Testis (tissue), 2 donors: Measurements from ENCODE around the gene ATP6V1B1.

Source experiments
- POLR2A ChIP-seq: fragments of 450-650 bp; IDR thresholded peaks from one replicate; pipeline ENCODE4 v1.6.1; 2017; ENCODE audit warnings: antibody characterized with exemption, mild to moderate bottlenecking, moderate library complexity
- TF ChIP-seq, protein P1 (sequence below), 3 experiments: fragments of 450-650 bp in 2 of 3; fragments of 200-600 bp in 1 of 3; sonication (generic) in 1 of 3; IDR thresholded peaks; one replicate each; pipeline ENCODE4 v1.5.1; 2016 to 2019; ENCODE audit warnings: antibody characterized with exemption in 3 of 3, mild to moderate bottlenecking in 2 of 3, moderate library complexity in 1 of 3

DNA sequence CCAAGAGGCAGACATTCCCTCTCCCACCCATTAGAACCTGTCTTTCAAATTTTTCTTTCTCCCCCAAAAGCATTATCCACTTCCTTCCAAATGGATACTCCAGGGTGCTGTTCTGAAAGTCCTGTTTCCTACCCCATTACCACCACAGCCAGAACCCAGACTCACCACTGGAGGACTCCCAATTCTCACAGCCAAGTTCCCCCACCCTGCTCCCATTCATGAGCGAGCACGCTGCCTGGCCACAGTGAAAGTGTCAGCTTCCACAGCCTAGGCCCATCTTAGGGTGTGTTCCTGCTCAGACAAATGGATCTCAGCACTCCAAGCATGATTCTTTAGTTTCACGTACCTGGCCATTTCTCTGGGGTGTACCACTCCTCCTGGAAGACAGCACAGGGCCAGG lies 38.9 kb downstream of the ATP6V1B1 start:
- TF ChIP-seq POLR2A, result no peak
- TF ChIP-seq, protein P1, sequence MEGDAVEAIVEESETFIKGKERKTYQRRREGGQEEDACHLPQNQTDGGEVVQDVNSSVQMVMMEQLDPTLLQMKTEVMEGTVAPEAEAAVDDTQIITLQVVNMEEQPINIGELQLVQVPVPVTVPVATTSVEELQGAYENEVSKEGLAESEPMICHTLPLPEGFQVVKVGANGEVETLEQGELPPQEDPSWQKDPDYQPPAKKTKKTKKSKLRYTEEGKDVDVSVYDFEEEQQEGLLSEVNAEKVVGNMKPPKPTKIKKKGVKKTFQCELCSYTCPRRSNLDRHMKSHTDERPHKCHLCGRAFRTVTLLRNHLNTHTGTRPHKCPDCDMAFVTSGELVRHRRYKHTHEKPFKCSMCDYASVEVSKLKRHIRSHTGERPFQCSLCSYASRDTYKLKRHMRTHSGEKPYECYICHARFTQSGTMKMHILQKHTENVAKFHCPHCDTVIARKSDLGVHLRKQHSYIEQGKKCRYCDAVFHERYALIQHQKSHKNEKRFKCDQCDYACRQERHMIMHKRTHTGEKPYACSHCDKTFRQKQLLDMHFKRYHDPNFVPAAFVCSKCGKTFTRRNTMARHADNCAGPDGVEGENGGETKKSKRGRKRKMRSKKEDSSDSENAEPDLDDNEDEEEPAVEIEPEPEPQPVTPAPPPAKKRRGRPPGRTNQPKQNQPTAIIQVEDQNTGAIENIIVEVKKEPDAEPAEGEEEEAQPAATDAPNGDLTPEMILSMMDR (IDR thresholded peaks at IDR 0.05), result no peak
